Gastroesophageal sphincter (tissue), 3 donors: ENCODE measurements around the gene ENO3.

ENCODE experiments used
- CTCF ChIP-seq, 4 experiments: fragments of 200-600 bp in 2 of 4; fragments of 450-650 bp in 2 of 4; sonication (generic) in 1 of 4; IDR thresholded peaks; one replicate each; pipeline ENCODE4 v1.5.1; 2017 to 2019; ENCODE audit warnings: antibody characterized with exemption in 4 of 4, mild to moderate bottlenecking in 2 of 4, moderate library complexity in 2 of 4
- EP300 ChIP-seq: sonication (generic); formaldehyde crosslinking; IDR thresholded peaks from one replicate; pipeline ENCODE4 v1.6.1; 2017; ENCODE audit warnings: antibody characterized with exemption, mild to moderate bottlenecking
- POLR2A ChIP-seq, 2 donors: fragments of 450-650 bp; IDR thresholded peaks; one replicate each; pipeline ENCODE4 v1.6.1; 2017; ENCODE audit warnings: antibody characterized with exemption in 2 of 2, mild to moderate bottlenecking in 2 of 2, moderate library complexity in 1 of 2
- POLR2AphosphoS5 ChIP-seq: sonication (generic); formaldehyde crosslinking; IDR thresholded peaks from one replicate; pipeline ENCODE4 v1.6.1; 2017; ENCODE audit warnings: antibody characterized with exemption

GRCh38 chr17:4920351-4921048, 30.4 kb upstream of the ENO3 start:
- no peak for TF ChIP-seq CTCF (IDR thresholded peaks at IDR 0.05)
- no peak for TF ChIP-seq EP300
- TF ChIP-seq POLR2A (IDR thresholded peaks at IDR 0.05), result no peak
- TF ChIP-seq POLR2AphosphoS5, result no peak
